Testis (tissue), 2 donors: ENCODE data around the gene KHNYN.
"Not testable (repeated sequence)": the region's sequence is repeated elsewhere in the genome, so short reads cannot be mapped to it uniquely, and the experiment has no call there.

Source experiments
- CTCF ChIP-seq, 3 experiments: fragments of 450-650 bp in 2 of 3; fragments of 200-600 bp in 1 of 3; sonication (generic) in 1 of 3; IDR thresholded peaks; one replicate each; pipeline ENCODE4 v1.5.1; 2016 to 2019; ENCODE audit warnings: antibody characterized with exemption in 3 of 3, mild to moderate bottlenecking in 2 of 3, moderate library complexity in 1 of 3
- POLR2A ChIP-seq: fragments of 450-650 bp; IDR thresholded peaks from one replicate; pipeline ENCODE4 v1.6.1; 2017; ENCODE audit warnings: antibody characterized with exemption, mild to moderate bottlenecking, moderate library complexity

GRCh38 chr14:24470450-24470849 is 40.7 kb downstream of the KHNYN start:
- TF ChIP-seq CTCF (IDR thresholded peaks at IDR 0.05); POLR2A: not testable (repeated sequence)
